Stimulated activated CD4-positive, alpha-beta T cell treated with anti-CD3 and anti-CD28 coated beads, Interleukin-15, amount 100 ng/mL, for 24 hours (primary cell): ENCODE results near the gene AUTS2.

Experiments used
- DNase-seq: peaks from one replicate; pipeline ENCODE4 v3.0.0-alpha.2; 2020

The AUTS2 gene

DNA sequence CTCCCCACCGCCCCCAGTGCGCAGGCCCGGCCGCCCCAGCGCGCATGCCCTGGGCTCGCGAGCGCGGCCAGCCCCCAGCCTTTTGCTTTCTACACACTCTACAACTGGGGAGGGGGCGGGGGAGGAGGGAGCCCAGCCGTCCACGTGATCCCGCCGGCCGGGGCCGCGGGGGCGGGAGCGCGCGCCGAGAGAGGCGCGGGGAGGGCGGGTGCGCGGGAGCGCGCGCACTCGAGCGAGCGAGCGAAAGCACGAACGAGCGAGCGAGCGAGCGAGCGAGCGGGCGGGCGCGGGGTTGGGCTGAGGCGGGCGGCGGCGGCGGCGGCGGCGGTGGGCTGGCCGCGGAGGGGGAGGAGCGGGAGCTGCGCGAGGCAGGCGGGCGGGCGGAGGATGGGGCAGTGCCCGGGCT is at the start of gene AUTS2:
Gene AUTS2 (plus strand): TSS at position 395 of the 406 bp plus-strand sequence. CDS start 1,179 bp downstream, outside the sequence.
- peak; percentile 56 for DNase-seq

DNA sequence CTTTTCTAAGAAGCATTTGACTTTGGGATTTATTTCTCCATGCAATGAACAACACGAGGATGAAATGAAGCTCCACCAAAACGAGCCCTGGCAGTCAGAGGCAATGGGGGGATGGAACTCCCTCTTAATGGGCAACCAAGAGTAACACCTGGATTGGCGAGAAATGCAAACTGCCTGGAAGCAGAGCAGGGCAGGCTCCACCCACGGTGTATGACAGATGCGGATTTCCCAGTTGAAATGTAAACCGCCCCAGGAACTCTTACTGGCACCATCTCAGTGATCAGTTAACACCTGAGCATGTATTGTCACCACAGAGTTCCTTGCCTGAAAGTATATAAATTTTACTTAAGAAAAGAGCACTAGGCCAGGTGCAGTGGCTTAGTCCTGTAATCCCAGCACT is 47.3 kb upstream of the AUTS2 start:
- DNase-seq: no peak

DNA sequence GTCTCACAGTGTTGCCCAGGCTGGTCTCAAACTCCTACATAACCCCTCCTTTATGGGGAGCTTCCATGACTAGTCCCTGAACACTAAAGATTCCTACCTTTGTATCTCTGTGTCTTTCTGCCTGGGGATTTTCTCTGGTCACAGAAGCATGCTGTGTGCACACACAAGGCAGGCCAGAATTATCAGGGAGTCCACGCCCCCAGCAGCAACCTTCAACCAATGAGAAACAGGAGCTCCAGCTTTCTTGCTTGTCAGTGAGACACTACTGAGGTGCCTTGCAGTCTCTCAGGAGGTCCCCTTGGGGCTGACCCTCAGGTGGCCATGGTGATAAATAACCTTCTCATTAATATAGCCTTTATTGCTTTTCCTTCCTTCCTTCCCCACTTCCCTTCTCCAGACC is 45.1 kb upstream of the AUTS2 start:
- no peak for DNase-seq

DNA sequence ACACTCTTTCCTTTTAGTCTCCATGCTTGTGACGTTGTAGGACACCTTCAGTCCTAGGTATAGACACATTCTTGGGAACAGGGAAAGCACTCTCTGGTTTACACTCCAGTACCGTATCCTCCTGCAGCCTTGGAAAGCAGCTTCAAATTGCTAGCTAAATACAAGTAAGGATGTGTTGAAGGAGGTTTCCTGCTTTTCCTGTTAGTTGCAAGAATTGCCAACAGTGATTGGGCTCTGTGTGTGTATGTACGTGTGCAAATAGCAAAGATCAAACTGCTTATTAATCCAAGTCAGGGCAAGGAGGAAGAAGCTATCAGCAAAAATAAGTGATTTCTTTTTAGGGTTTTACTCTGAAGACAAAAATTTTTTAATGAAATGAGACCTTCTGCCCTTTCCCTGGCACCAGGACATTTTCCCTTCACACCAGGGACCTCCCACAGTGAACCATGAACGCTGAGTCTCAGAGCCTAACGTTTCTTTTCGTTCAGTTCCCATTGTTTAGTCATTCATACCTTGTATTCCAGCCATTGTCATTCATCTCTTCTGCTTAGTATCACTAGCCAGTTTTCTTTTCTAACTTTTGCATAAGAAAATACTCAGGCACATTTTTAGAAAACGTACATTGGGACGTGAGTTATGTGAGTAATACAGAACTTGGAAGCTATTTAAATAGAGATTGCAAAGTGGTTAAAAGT is 36.9 kb upstream of the AUTS2 start:
- no peak for DNase-seq

DNA sequence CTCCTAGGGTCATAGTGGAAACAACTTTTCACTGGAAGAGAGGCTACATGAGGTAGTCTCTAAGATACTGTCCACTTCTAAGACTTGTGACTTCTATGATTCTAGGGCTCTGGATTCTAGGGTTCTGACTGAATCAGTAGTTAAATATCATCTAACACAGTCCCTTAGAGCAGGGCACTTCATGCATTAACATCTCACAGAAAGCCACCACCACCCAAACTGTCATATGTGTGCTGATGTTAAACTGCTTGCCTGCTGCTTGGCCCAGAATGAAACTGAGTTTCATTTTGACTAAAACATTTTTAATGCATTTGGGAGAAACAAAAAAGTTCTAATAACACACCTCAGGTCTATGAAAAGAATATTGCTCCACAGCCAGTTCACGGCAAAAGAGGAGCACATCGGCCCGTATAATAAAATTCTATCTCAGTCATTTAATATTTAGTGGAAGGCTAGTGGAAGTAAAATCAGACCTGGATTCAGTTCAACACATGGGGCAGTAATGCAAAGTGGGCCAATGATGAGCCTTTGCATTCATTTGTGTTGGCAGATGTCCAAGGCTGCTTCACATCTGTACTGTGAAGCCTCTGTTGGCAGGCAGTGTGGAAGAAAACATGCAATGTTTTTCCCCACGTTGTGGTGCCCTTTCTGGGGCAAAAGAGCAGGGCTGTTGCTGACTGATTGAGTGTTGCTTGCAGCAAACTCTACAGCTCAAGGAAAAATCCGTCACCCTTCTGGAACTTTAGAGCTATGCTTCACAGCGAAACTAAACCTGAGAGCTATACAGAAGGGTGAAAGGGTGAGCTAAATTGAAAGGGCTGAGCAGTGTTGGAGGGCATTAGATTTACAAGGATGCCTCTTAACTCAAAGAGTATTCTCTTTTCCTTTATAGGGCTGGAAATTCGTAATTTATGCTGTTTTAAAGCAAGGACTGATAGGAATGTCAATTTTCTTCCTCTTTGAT is 33.5 kb upstream of the AUTS2 start:
- DNase-seq: no peak

DNA sequence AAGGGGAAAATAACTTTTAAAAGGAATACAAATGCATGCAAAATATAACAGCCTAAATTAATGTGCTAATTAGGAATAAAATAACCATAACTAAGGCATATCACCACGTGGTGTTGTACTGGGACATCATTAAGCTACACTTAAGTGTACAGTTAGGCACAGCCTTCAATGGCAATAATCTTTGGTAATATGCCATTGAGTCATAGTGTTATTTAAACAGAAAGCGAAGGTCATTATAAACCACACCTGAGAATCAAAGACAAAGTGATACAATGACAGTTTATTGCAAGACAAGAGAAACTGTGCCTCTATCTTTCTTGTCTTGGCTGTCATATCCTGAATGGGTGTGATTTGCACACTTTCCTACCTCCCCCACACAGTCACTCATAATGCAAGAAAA is 30.5 kb upstream of the AUTS2 start:
- no peak for DNase-seq

DNA sequence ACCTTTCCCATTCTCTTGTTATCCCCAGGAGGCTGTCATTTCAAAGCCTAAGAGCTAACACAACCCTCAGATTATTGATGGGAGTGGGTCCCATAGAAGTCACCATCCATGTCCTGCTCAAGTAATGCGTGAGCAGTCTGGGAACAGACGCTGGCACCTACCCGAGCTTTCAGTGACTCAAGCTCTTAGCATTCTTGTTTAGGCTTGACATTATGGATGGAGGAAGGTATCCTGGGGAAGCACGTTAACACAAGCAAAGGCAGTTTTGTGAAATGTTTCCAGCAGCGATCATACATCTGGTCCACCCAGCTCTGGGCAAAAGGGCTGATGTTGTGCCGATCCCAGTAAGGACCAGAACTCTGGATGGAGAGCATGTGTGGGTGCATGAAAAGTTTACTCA is 30.0 kb upstream of the AUTS2 start:
- DNase-seq: no peak

DNA sequence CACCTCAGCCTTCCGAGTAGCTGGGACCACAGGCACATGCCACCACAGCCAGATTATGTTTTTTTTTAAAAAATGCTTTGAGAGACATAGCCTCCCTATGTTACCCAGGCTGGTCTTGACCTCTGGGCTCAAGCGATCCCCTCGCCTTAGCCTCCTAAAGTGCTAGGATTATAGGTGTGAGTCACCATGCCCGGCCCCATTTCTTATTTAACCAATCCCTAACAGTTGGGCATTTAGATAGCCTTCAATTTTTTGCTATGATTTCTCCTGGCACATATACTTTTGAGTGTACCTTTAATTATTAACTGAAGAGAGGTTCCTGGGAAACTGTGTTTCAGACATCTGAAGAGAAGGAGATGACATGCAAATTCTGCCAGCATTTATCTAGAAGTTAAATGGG is 22.6 kb upstream of the AUTS2 start:
- no peak for DNase-seq

DNA sequence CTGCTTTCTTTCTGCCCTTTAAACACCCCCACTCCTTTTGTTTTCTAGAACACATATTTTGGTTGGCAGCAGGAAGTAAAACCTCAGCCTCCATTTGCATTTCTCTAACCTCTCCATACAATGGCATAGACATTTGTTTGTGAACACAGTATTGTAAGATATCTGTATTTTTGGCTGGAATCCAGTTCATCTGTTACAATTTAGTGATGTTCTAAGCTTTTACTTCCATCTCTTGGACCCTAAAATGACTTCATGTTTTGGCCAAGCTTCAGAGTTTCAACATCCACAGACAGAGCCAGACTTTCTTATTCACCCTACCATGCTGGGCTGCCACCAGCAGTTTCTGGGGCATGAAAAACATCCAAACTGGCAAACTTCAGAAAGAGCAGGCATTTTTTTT is 21.1 kb upstream of the AUTS2 start:
- no peak for DNase-seq

DNA sequence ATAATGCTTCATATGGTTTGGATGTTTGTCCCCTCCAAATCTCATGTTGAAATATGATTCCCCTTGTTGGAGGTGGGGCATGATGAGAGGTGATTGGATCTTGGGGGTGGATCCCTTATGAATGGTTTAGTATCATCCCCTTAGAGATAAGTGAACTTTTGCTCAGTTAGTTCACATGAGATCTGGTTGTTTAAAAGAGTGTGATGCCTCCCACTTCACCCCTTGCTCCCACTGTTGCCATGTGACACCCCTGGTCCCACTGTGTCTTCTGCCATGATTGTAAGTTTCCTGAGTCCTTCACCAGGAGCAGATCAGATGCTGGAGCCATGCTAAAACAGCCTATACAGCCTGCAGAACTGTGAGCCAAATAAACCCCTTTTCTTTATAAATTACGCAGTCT is 13.1 kb upstream of the AUTS2 start:
- no peak for DNase-seq

DNA sequence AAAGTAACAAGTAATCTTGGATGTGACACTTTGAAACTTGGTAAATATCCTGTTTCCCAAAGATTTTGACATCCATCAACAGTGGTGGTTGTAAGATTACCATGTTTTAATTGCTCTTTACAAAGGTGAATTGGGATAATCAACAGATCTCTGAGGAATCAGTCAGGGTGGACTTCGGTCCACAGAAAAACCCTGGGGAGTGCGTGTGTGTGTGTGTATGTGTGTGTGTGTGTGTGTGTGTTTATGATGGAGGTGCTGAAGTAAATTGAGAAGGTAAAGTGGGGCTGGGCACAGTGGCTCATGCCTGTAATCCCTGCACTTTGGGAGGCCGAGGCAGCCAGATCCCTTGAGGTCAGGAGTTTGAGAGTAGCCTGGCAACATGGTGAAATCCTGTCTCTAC is 12.0 kb upstream of the AUTS2 start:
- DNase-seq: no peak

DNA sequence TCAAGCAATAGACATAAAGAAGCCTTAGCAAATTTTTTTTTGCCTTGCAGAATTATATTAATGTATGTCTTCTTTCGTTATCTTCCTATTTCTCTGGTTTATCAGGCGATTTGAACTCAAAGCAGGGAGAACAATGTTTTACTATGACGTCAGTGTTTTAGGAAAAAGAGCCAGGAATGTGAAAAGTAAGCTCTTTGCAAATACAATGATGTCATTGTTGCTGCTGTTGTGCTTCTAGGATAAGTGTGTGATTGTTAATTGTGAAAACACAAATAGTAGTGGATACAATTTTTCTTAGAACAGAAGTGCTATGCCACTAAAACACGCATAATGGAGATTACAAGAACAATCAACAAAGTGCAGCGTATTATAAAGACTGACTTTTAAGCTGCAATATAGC is 9.5 kb upstream of the AUTS2 start:
- DNase-seq: no peak

DNA sequence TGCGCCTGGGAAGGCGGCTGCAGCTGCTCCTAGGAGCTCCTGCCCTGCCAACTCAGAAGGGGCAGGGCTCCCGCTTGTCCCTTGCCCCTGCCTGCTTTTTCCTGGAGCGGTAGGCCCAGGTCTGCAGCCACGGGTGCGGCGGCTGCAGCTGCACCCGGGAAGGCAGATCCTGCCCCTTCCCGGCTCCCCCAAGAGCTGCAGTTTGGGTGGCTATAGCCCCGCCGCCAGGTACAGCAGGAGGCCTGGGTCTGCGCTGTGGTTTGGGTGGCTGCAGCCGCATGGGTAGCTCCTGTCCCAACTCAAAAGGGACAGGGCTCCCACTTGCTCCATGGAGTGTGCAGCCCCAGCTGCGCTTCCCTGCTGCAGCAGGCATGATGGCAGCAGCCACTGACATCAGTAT is 6.5 kb upstream of the AUTS2 start:
- DNase-seq: no peak

DNA sequence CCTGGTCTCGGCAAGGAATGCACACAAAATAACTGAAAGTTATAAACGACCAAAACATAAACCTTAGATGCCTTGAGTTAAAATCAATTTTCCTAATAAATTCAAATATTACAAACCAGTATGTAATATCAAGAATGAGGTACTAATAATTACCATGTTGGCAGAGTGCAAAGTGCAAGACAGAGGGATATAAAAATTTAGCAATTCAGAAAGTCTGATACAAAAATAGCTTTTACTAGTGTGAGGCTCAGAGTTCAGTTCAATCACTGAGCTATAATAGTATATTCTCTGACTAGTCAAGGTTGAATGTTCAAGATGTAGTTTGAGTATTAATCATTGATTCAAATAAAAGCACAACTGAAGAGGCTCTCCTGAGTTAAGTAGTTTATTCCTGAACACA is 4.8 kb upstream of the AUTS2 start:
- DNase-seq: no peak

DNA sequence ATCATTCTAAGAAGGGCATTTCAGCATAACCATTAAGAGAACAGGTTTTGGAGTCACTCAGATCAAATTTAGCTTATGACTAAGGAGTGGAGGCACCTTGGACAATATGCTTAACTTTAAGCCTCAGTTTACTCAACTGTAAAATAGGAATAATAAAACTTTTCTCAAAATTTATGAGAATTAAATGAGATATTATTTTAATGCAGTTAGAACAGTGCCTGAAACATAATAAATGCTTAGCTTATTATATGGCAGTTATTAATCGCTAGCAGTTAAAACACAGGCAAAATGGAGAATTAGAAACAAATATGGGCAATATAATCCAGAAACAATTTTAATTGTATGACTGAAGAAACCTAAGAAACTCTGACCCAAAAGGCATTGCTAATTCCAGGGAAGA is 2.9 kb upstream of the AUTS2 start:
- no peak for DNase-seq

DNA sequence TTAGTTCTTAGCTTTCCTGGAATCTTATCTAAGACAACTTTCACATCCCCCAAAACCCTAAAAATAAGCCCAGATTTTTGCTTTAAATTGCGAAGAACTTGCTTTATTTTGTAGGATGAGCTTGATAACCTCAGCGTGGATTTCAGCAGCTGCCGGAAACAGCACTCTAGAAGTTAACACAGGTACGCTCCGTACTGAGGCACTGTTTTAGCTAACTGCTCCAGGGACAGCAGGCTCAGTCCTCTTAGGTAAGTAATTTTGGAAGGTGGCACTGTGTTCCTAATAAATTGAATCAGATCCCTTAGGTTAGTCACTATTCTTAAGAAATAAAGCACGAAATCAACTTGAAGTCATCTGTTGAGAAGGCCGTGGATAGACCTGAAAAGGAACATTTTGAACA is 2.2 kb upstream of the AUTS2 start:
- no peak for DNase-seq

DNA sequence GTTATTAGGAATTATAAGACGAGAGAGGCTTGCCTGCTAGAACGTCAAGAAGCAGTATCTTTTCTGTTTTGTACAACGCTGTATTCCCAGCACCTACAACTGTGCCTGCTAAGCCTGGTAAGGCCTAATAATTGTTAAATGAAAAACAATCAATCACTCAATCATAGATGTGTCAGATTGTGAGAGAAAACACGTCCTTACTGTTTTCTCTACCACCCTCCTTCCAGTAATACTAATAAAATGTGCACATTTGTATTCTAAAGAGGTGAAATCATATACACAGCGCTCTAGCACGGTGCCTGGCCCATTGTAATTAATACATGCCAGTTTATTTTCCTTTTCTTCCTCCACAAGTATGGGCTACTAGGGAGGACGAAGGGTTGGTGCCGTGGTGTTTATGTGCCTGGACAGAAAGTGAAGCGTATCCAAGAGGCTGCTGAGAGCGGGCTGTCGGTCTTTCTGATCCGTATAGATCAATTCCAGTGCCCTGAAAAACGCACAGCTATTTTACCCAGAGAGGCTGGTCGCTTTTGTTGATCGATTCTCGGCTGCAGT is 1.5 kb upstream of the AUTS2 start:
- DNase-seq: no peak

DNA sequence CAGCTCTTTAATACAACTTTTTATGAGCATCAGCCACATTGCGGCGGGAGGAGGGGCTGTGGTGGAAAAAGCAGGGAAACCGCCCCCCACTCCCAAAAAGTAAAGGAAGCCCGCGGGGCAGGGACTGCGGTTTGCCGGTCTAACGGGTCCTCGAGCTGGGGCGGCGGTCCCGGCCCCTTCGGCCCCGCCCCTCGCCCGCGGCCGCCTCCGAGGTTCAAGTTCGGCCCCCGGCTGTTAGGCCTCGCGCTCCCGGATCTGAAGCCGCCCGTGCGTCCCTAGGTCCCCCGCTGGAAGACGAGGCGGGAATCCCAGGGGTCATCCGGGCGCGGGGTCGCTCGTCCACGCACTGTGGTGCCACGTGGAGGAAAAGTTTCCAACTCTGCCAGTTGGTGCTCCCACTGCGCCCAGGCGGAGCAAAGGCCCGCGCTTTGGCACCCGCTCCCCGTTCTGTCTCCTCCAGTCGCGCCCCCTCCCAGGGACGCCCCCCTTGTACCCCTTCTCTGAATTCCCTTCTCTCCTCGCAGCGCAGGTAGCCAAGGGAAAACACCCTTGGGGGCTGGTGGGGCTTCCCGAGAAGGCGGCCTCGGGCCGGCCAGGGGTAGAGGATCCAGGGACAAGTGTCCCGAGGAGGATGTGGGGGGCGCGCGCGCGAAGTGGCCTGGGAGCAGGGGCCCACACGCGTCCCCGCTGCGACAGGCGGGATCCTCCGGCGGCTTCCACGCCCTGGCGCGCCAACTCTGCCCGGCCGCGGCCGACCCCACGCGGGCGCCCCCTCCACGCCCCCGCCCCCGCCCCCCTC is 798 bp upstream of the AUTS2 start:
- peak; percentile 4 for DNase-seq

DNA sequence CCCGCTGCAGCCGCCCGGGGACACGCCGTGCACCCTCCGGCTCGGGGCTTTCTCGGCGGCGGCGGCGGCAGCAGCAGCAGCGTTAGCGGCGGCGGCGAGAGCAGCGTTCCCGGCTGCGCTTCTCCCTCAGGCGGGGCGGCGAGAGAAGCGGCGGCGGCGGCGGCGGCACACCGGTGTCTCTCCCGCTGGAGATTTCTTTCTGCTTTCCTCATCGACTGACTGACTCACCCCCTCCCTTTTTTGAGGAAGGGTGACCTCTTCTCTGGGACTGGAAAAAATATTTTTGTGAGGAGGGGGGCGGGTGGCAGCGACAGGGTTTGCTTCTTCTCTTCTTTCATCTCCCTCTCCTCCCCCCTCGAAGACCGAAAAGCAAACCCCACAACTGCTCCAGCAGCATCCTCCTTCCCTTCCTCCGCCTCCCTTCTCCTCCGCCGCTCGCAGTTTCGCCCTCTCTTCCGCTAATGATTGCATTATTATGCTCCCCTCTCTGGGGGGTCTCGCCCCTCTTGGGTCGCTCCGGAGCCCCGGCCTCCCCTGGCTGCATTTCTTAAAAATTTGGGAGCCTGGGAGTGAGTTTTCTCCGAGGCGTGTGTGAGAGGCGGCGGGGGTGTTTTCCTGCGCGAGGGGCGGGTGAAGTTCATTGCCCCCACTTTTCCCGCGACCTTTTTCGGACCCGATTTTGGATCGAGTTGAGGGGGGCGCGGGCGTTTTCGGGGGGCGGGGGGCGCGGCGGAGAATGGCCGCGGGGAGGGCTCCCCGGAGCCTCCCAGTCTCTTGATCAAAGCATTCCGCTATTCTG is 411 bp downstream of the AUTS2 start:
- DNase-seq: no peak

DNA sequence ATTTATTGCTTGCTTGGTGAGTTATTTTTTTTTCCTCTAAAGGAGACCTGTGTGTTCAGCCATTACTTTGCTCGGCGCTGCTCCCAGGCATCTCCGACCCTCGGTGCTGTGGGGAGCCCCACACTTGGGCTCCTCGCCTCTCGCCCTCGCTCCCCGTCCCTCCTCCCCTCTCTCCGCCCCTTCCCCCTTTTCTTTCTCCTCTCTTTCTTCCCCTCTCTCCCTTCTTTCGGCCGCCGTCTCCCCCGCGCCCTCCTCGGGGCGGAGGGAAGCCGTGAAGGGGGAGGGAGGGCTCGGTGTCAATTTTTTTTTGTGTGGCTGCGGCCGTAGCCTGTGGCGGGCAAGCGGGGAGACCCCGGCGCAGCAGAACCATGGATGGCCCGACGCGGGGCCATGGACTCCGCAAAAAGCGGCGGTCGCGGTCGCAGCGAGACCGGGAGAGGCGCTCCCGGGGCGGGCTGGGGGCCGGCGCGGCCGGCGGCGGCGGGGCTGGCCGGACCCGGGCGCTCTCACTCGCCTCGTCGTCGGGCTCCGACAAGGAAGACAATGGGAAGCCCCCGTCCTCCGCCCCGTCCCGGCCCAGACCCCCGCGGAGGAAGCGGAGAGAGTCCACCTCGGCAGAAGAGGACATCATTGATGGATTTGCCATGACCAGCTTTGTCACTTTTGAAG is 1.1 kb downstream of the AUTS2 start:
- DNase-seq: peak; percentile 1

DNA sequence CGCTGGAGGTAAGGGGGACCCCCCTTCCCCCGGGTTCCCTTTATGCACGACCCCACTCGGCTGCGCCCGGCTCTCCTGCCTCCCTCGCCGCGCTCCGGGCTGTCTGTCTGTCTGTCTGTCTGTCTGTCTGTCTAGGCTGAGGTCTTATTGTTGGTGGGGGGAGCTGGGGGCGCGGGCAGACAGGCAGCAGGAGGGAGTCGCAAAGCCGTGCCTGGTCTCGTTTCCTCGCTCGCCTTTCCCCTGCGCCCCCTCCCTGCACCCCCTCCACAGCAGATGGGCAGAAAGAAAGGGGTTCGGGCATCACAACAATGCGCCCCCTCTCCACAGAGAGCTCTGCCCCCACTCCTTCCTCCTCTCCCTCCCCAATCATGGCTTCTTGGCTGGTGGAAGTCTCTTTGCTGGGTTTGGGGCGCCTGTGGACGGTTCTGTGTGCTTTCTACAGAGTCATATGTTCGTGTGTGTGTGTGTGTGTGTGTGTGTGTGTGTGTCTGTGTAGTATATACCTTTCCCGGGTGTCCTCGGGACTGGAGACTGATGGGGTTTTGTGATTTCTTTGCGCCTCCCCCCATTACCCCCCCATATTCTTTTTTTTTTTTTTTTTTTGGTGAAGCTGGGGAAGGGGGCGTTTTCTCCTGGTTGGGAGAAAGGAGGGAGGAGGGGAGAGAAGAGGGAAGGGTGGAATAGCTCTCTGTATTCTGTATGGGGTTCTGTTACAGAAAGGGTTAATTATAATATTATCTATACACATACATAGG is 1.9 kb downstream of the AUTS2 start:
- DNase-seq: peak; percentile 2
